Peyer's patch (tissue), 4 donors: Measurements from ENCODE around the gene PCBP1. TPM values are rescaled to one million over a fixed set of nuclear protein-coding genes. Genes with fewer than 3 reads are reported as not detected.
A peak's percentile ranks its signal among the peaks of the same experiment; 100 is the strongest.

ENCODE experiments used
- DNase-seq, 3 donors: peaks; one replicate each; pipeline ENCODE4 v3.0.0-alpha.2; 2017 to 2019
- H3K27ac ChIP-seq, 4 donors: fragments of 200-600 bp; sonication (generic); one replicate each; pipeline ENCODE4 v1.5.1; 2016 to 2019
- H3K27me3 ChIP-seq, 2 donors: fragments of 200-600 bp; sonication (generic); one replicate each; pipeline ENCODE4 v1.5.1; 2019
- H3K36me3 ChIP-seq, 3 donors: fragments of 200-600 bp; sonication (generic); one replicate each; pipeline ENCODE4 v1.5.1; 2016 to 2019
- H3K4me1 ChIP-seq, 4 donors: fragments of 200-600 bp; sonication (generic); one replicate each; pipeline ENCODE4 v1.5.1; 2016 to 2019
- H3K4me3 ChIP-seq, 4 donors: fragments of 200-600 bp; sonication (generic); 1 replicate in 3 of 4; 2 replicates in 1 of 4; pipeline ENCODE4 v1.5.1; 2016 to 2019; ENCODE audit warnings: mild to moderate bottlenecking in 1 of 4
- H3K9me3 ChIP-seq, 4 donors: fragments of 200-600 bp; sonication (generic); one replicate each; pipeline ENCODE4 v1.5.1; 2016 to 2019; ENCODE audit warnings: mild to moderate bottlenecking in 1 of 4
- POLR2A ChIP-seq, 2 donors: fragments of 450-650 bp; IDR thresholded peaks; one replicate each; pipeline ENCODE4 v1.5.1; 2017; ENCODE audit warnings: antibody characterized with exemption in 2 of 2, mild to moderate bottlenecking in 2 of 2, moderate library complexity in 2 of 2
- total RNA-seq, 4 donors: library from RNA; depleted of rRNA; stranded (reverse); fragments of >200 nt; gene quantifications; one replicate each; pipeline ENCODE4 v1.1.0, GENCODE V29; 2016
- TF ChIP-seq, protein P1 (sequence below), 6 experiments: fragments of 450-650 bp in 4 of 6; fragments of 200-600 bp in 2 of 6; sonication (generic) in 1 of 6; IDR thresholded peaks; one replicate each; pipeline ENCODE4 v1.5.1; 2017 to 2019; ENCODE audit warnings: antibody characterized with exemption in 6 of 6, mild to moderate bottlenecking in 3 of 6, moderate library complexity in 1 of 6

The PCBP1 gene
- total RNA-seq, 4 donors from 2014 or later = 129 to 152 (median 134) TPM

DNA sequence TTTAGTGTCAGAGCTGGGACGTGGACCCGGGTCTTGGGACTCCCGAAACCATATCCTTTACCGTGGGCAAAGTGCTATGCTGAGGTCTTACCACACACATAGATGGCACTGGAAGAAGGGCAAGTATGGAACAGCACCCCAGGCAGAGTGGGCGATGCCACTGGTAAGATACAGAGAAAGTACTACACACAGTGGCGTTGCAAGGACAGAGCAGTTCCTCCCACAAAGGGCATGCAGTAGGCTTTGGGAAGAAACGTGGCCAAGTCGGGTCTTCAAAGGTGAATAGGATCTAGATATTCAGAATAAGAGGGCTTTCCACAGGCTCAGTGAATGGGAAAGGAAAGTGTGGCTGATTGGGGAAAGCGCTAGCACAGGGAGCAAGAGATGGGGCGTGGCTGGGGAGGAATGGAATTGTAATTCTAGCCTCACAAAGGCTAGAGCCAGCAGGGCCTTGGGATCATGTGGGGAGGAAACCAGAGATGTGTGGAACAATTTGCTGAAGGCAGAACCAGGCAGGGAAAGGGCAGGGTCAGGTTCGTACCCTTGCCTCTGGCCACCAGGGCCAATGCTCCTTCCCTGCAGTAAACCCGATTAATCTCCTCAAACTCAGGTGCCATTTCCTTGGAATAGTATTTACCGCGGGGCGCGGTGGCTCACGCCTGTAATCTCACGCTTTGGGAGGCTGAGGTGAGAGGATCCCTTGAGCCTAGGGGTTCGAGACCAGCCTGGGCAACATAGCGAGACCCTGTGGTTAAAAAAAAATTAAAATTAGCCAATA, 36.0 kb downstream of the PCBP1 start:
- H3K4me1 ChIP-seq = peaks cover 0 to 23% (median 12%) of the 10 kb centered on the region in 4 donors
- H3K4me3 ChIP-seq = peak overlapping the region in 3 of 4 donors; percentile 54 to 84 (median 62)
- TF ChIP-seq POLR2A (IDR thresholded peaks at IDR 0.05) = no peak
- TF ChIP-seq, protein P1, sequence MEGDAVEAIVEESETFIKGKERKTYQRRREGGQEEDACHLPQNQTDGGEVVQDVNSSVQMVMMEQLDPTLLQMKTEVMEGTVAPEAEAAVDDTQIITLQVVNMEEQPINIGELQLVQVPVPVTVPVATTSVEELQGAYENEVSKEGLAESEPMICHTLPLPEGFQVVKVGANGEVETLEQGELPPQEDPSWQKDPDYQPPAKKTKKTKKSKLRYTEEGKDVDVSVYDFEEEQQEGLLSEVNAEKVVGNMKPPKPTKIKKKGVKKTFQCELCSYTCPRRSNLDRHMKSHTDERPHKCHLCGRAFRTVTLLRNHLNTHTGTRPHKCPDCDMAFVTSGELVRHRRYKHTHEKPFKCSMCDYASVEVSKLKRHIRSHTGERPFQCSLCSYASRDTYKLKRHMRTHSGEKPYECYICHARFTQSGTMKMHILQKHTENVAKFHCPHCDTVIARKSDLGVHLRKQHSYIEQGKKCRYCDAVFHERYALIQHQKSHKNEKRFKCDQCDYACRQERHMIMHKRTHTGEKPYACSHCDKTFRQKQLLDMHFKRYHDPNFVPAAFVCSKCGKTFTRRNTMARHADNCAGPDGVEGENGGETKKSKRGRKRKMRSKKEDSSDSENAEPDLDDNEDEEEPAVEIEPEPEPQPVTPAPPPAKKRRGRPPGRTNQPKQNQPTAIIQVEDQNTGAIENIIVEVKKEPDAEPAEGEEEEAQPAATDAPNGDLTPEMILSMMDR (IDR thresholded peaks at IDR 0.05) = no peak
- peak in 1 of 3 donors; percentile 54 for DNase-seq
- no peaks in the 10 kb centered on the region for H3K9me3 ChIP-seq
- H3K36me3 ChIP-seq = no peaks in the 10 kb centered on the region
- peak overlapping the region; percentile 96 to 100 (median 97) for H3K27ac ChIP-seq
- no peaks in the 10 kb centered on the region for H3K27me3 ChIP-seq

DNA sequence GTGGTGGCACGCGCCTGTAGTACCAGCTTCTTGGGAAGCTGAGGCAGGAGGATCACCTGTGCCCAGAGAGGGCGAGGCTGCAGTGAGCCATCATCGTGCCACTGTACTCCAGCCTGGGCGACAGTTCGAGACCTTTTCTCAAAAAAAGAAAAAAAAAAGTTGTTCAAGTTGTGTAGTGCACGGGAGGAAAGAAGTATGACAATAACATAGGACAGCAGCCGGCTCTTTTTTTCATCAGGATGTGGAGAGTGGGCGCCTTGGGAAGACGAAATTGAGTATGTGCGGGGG, 36.5 kb downstream of the PCBP1 start:
- peaks cover 0 to 23% (median 12%) of the 10 kb centered on the region in 4 donors for H3K4me1 ChIP-seq
- no peaks in the 10 kb centered on the region for H3K9me3 ChIP-seq
- H3K27ac ChIP-seq = peak overlapping the region; percentile 96 to 100 (median 97)
- no peaks in the 10 kb centered on the region for H3K27me3 ChIP-seq
- DNase-seq = no peak
- TF ChIP-seq POLR2A (IDR thresholded peaks at IDR 0.05) = no peak
- TF ChIP-seq, protein P1 (IDR thresholded peaks at IDR 0.05) = no peak
- H3K36me3 ChIP-seq = no peaks in the 10 kb centered on the region
- H3K4me3 ChIP-seq = peak overlapping the region; percentile 54 to 84 (median 62)

DNA sequence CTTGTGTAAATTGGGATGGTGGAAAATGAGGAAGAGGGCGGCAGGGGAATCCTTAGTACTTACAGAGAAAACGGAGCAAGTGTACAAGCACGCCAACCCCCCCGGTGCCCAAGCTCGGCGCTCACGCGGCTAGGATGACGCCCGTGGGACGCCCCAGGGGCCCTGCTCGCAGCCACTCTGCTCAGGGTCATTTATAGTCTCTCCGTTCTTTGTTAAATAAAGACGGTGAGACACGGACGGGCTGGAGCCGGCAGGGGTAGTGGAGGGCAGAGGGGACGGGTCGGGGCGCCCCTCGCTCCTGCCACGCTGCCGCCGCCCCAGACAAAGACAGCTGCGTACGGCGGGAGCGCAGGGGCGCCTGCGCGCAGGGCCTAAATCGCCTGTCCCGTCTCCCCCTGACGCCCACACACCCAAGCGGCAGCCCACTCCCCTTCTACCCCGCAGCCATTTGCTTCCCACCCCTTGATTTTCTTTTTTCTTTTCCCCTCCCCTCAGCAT, 37.8 kb downstream of the PCBP1 start:
- H3K27ac ChIP-seq = peak overlapping the region; percentile 96 to 100 (median 97)
- no peaks in the 10 kb centered on the region for H3K27me3 ChIP-seq
- TF ChIP-seq POLR2A (IDR thresholded peaks at IDR 0.05) = peak in 1 of 2 donors; percentile 5
- TF ChIP-seq, protein P1 (IDR thresholded peaks at IDR 0.05) = peak in 1 of 6 experiments; percentile 7
- no peaks in the 10 kb centered on the region for H3K36me3 ChIP-seq
- peaks cover 0 to 23% (median 12%) of the 10 kb centered on the region in 4 donors for H3K4me1 ChIP-seq
- DNase-seq = peak; percentile 66 to 82 (median 81)
- no peaks in the 10 kb centered on the region for H3K9me3 ChIP-seq
- H3K4me3 ChIP-seq = peak overlapping the region; percentile 54 to 84 (median 62)

DNA sequence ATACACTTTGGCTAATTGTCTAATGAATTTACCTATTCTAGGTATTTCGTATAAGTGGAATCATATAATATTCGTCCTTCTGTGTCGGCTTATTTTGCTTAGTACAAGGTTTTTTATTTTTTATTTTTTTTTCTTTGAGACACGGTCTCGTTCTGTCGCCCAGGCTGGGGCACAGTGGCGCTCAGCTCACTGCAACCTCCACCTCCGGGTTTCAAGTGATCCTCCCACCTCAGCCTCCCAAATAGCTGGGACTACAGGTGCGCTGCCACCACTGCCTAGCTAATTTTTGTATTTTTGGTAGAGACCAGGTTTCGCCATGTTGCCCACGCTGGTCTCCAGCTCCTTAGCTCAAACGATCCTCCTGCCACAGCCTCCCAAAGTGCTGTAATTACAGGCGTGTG, 38.2 kb downstream of the PCBP1 start:
- Histone ChIP-seq H3K27me3 (no peaks in the 10 kb centered on the region), H3K9me3 (no peaks in the 10 kb centered on the region), H3K4me3 (peak overlapping the region; percentile 54 to 84 (median 62)), H3K27ac (peak overlapping the region; percentile 96 to 100 (median 97)), H3K4me1 (peaks cover 0 to 23% (median 12%) of the 10 kb centered on the region in 4 donors), H3K36me3 (no peaks in the 10 kb centered on the region)
- DNase-seq = no peak
- TF ChIP-seq, protein P1 (IDR thresholded peaks at IDR 0.05) = no peak
- TF ChIP-seq POLR2A (IDR thresholded peaks at IDR 0.05) = no peak

DNA sequence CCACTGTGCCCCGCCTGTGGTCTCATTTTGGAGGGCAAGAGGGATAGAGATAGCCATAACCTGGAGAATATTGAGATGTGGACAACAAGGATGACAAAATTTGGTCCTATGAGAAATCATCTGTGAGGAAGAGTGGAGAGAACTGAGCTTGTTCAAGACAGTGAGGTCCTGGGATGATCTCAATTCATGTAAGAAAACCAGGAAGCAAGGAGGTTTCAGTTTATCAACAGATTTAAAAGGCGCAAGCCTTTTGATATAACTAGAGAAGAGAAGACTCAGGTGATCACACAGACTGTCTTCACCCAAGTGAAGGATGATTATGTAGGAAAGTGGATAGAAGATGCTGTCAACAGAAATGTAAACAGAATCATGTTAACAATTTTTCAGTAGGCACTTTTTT, 39.1 kb downstream of the PCBP1 start:
- Histone ChIP-seq H3K9me3 (no peaks in the 10 kb centered on the region), H3K4me1 (peaks cover 0 to 25% (median 12%) of the 10 kb centered on the region in 4 donors), H3K27ac (peak overlapping the region in 2 of 4 donors; percentile 20 to 100), H3K36me3 (no peaks in the 10 kb centered on the region), H3K27me3 (no peaks in the 10 kb centered on the region), H3K4me3 (no peak overlapping the region)
- TF ChIP-seq, protein P1 (IDR thresholded peaks at IDR 0.05) = no peak
- TF ChIP-seq POLR2A (IDR thresholded peaks at IDR 0.05) = no peak
- no peak for DNase-seq
